ENCODE data around the gene HES5. TPM values are rescaled to one million over a fixed set of nuclear protein-coding genes. Genes with fewer than 3 reads are reported as not detected.

Gene HES5
- polyA plus RNA-seq, 1 donor (not counting 4 experiments of a cell fraction or from before 2014, with no cell fraction given): 0.33 TPM

DNA sequence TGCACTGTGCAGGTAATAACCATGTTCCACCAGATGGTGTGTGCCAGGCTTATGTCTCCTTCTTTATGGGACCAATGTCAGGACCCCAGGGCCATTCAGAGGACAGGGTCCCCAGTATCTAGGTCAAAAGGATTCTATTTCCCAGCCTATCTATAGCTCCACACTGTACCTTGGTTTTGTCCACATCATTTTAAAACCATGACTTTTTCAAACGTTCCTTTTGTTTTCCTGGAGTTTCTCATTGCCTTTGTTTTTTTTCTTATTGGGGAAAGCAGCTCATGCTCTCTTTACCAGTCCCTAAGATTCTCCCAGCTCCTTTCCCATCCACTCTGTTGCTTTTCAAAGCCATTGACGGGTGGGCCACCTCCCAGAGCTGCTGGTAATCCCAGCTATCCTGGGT, 41.4 kb downstream of the HES5 start:
- FAIRE-seq (no peak), DNase-seq (ENCODE audit: low read depth, low spot score) (no peak)
- H3K36me3 ChIP-seq (ENCODE audit: control insufficient read depth in 2 of 2, extremely low read depth in 1 of 2, insufficient read depth in 2 of 2, low read length in 2 of 2): peaks cover 50 to 52% of the 10 kb centered on the region in 2 experiments
- no peak overlapping the region for H3K4me3 ChIP-seq (ENCODE audit: control insufficient read depth in 2 of 3, extremely low read depth in 1 of 3, insufficient read depth in 2 of 3, low read depth in 1 of 3, low read length in 3 of 3)
- no peaks in the 10 kb centered on the region for H3K9me1 ChIP-seq (ENCODE audit: control insufficient read depth, extremely low read depth, insufficient read depth, low read length)
- no peak overlapping the region for H3K27ac ChIP-seq (ENCODE audit: control insufficient read depth, insufficient read depth, low read length)
- H3K9ac ChIP-seq (ENCODE audit: control insufficient read depth, extremely low read depth, insufficient read depth, low read length): no peak overlapping the region
- H3K4me1 ChIP-seq (ENCODE audit: control insufficient read depth, extremely low read depth, insufficient read depth, low read length): peaks cover 4% of the 10 kb centered on the region
- TF ChIP-seq EZH2 (IDR thresholded peaks at IDR 0.05; ENCODE audit: low read length): no peak
- TF ChIP-seq, protein P1, sequence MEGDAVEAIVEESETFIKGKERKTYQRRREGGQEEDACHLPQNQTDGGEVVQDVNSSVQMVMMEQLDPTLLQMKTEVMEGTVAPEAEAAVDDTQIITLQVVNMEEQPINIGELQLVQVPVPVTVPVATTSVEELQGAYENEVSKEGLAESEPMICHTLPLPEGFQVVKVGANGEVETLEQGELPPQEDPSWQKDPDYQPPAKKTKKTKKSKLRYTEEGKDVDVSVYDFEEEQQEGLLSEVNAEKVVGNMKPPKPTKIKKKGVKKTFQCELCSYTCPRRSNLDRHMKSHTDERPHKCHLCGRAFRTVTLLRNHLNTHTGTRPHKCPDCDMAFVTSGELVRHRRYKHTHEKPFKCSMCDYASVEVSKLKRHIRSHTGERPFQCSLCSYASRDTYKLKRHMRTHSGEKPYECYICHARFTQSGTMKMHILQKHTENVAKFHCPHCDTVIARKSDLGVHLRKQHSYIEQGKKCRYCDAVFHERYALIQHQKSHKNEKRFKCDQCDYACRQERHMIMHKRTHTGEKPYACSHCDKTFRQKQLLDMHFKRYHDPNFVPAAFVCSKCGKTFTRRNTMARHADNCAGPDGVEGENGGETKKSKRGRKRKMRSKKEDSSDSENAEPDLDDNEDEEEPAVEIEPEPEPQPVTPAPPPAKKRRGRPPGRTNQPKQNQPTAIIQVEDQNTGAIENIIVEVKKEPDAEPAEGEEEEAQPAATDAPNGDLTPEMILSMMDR (optimal IDR thresholded peaks at IDR 0.05 in 1 of 3, IDR thresholded peaks at IDR 0.05 in 1 of 3, conservative IDR thresholded peaks at IDR 0.05 in 1 of 3; ENCODE audit: extremely low read depth in 1 of 3, insufficient read depth in 2 of 3, low read length in 3 of 3): no peak
- no peaks in the 10 kb centered on the region for H3K27me3 ChIP-seq (ENCODE audit: control insufficient read depth, extremely low read depth, insufficient read depth, low read length)
- dilution Hi-C loops (cut with MboI; ENCODE audit: extremely low pct_ligation_motif_present, low sequenced_read_pairs): no loop called here
- H3K9me3 ChIP-seq (ENCODE audit: control insufficient read depth, low read depth, low read length): no peaks in the 10 kb centered on the region
- no peak overlapping the region for H2AFZ ChIP-seq (ENCODE audit: control insufficient read depth, low read length)
- H4K20me1 ChIP-seq (ENCODE audit: control insufficient read depth, extremely low read depth, insufficient read depth, low read length): peaks cover 10% of the 10 kb centered on the region
- H3K79me2 ChIP-seq (ENCODE audit: control insufficient read depth, insufficient read depth, low read length): peaks cover 2% of the 10 kb centered on the region
- H3K4me2 ChIP-seq (ENCODE audit: control insufficient read depth, extremely low read depth, insufficient read depth, low read depth, low read length): no peak overlapping the region

GRCh38 chr1:2486558-2486957, 43.5 kb downstream of the HES5 start:
- TF ChIP-seq EZH2 (IDR thresholded peaks at IDR 0.05; ENCODE audit: low read length): no peak
- TF ChIP-seq, protein P1 (optimal IDR thresholded peaks at IDR 0.05 in 1 of 3, IDR thresholded peaks at IDR 0.05 in 1 of 3, conservative IDR thresholded peaks at IDR 0.05 in 1 of 3; ENCODE audit: extremely low read depth in 1 of 3, insufficient read depth in 2 of 3, low read length in 3 of 3): no peak
- Histone ChIP-seq H3K27me3 (ENCODE audit: control insufficient read depth, extremely low read depth, insufficient read depth, low read length) (no peaks in the 10 kb centered on the region), H3K4me3 (ENCODE audit: control insufficient read depth in 2 of 3, extremely low read depth in 1 of 3, insufficient read depth in 2 of 3, low read depth in 1 of 3, low read length in 3 of 3) (no peak overlapping the region), H3K4me2 (ENCODE audit: control insufficient read depth, extremely low read depth, insufficient read depth, low read depth, low read length) (no peak overlapping the region), H3K9me3 (ENCODE audit: control insufficient read depth, low read depth, low read length) (no peaks in the 10 kb centered on the region), H2AFZ (ENCODE audit: control insufficient read depth, low read length) (no peak overlapping the region), H3K36me3 (ENCODE audit: control insufficient read depth in 2 of 2, extremely low read depth in 1 of 2, insufficient read depth in 2 of 2, low read length in 2 of 2) (peaks cover 53 to 56% of the 10 kb centered on the region in 2 experiments), H3K9me1 (ENCODE audit: control insufficient read depth, extremely low read depth, insufficient read depth, low read length) (no peaks in the 10 kb centered on the region), H3K4me1 (ENCODE audit: control insufficient read depth, extremely low read depth, insufficient read depth, low read length) (peaks cover 5% of the 10 kb centered on the region), H3K9ac (ENCODE audit: control insufficient read depth, extremely low read depth, insufficient read depth, low read length) (no peak overlapping the region), H4K20me1 (ENCODE audit: control insufficient read depth, extremely low read depth, insufficient read depth, low read length) (peaks cover 21% of the 10 kb centered on the region), H3K79me2 (ENCODE audit: control insufficient read depth, insufficient read depth, low read length) (peaks cover 11% of the 10 kb centered on the region), H3K27ac (ENCODE audit: control insufficient read depth, insufficient read depth, low read length) (no peak overlapping the region)
- dilution Hi-C loops (cut with MboI; ENCODE audit: extremely low pct_ligation_motif_present, low sequenced_read_pairs): no loop called here
- no peak for DNase-seq (ENCODE audit: low read depth, low spot score)
- FAIRE-seq: no peak

Measured in keratinocyte (primary cell).